ENCODE data around the gene NFATC4. TPM values are rescaled to one million over a fixed set of nuclear protein-coding genes. Genes with fewer than 3 reads are reported as not detected.
"Not testable (repeated sequence)": the region's sequence is repeated elsewhere in the genome, so short reads cannot be mapped to it uniquely, and the experiment has no call there.

Gene NFATC4
- total and polyA plus RNA-seq, 2 of the 4 experiments (the other 2 are of a cell fraction), result 15.6 to 35.8 TPM

DNA sequence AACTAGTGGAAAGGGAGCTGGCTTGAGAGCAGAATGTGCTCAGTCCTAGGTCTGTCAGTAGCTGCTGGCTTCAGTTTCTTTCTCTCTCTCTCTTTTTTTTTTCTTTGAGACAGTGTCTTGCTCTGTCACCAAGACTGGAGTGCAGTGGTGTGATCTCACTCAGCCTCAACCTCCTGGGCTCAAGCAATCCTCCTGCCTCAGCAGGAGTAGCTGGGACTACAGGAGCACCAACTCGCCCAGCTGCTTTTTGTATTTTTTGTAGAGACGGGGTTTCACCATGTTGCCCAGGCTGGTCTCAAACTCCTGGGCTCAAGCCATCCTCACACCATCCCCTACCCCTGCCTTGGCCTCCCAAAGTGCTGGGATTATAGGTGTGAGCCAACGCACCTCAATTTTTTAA is 3.6 kb downstream of the NFATC4 start:
- ATAC-seq (ENCODE audit: low read depth), result not testable (repeated sequence)

More for the DNA sequence above, 3.6 kb downstream of the NFATC4 start:
- BruUV-seq (replicated peaks); H3K9me1 ChIP-seq (ENCODE audit: insufficient read depth, low read length); H2BK20ac ChIP-seq (ENCODE audit: low read depth, low read length); H3K9me3 ChIP-seq (ENCODE audit: control insufficient read depth, insufficient read depth, low read length); H3K27ac ChIP-seq (ENCODE audit: insufficient read depth, low read length); in situ Hi-C loops (cut with MboI; ENCODE audit: low sequenced_read_pairs); H2AFZ ChIP-seq (replicated peaks; ENCODE audit: low read length, poor library complexity); H4K91ac ChIP-seq (ENCODE audit: insufficient read depth, low read depth, low read length); H3K18ac ChIP-seq (ENCODE audit: low read depth, low read length); H3K27me3 ChIP-seq (ENCODE audit: control insufficient read depth, insufficient read depth, low read length); H4K20me1 ChIP-seq (ENCODE audit: insufficient read depth, low read length); H2BK5ac ChIP-seq (ENCODE audit: low read depth, low read length, poor library complexity, severe bottlenecking); H3K4me2 ChIP-seq (ENCODE audit: low read depth, low read length); H3K56ac ChIP-seq (ENCODE audit: extremely low read depth, insufficient read depth, low read length); intact Hi-C loops (cut with micrococcal nuclease); H3K4me1 ChIP-seq (ENCODE audit: control insufficient read depth, insufficient read depth, low read length); H3K23ac ChIP-seq (ENCODE audit: low read depth, low read length); H3K9ac ChIP-seq (ENCODE audit: low read depth, low read length); H2AK5ac ChIP-seq (ENCODE audit: low read depth, low read length); H3K4me3 ChIP-seq (ENCODE audit: insufficient read depth, low read depth, low read length); DNase-seq; H2BK15ac ChIP-seq (ENCODE audit: low read depth, low read length); H4K5ac ChIP-seq (ENCODE audit: low read depth, low read length); H4K8ac ChIP-seq (ENCODE audit: low read depth in 2 of 2, low read length in 2 of 2); H2AK9ac ChIP-seq (replicated peaks; ENCODE audit: low read depth, low read length, poor library complexity); H3K14ac ChIP-seq (replicated peaks; ENCODE audit: low read depth, low read length); H2BK120ac ChIP-seq (ENCODE audit: low read depth, low read length); H3K4ac ChIP-seq (ENCODE audit: low read depth, low read length); dilution Hi-C loops (cut with HindIII; ENCODE audit: low sequenced_read_pairs, unreplicated experiment): not testable (repeated sequence)
- peaks cover 58% of the 10 kb centered on the region for H3K36me3 ChIP-seq (ENCODE audit: control insufficient read depth, insufficient read depth, low read length)
- WGBS, 2 experiments (ENCODE audit: extremely low coverage in 2 of 2, insufficient read length in 1 of 2), result no CpG with 5 or more reads among the region's 3 CpGs
- H3K79me1 ChIP-seq (ENCODE audit: low read depth in 1 of 2, low read length in 2 of 2), result peaks cover 6 to 28% of the 10 kb centered on the region in 2 experiments; a peak in 3 of 4 replicates
- ChIA-PET POLR2A (ENCODE audit: unreplicated experiment) (interaction anchor here (0.7 kb wide), 1 partner anchor 38 kb away, joined by 4 read pairs; no protein-coding TSS in a partner anchor), CTCF (interaction anchor here (1.1 to 1.3 kb wide), 2 partner anchors 47 to 65 kb away, joined by 3 to 4 read pairs; no protein-coding TSS in a partner anchor)

All from IMR-90 (cell line).